Natural killer cell (primary cell): ENCODE results near the gene SLC39A11. TPM values are rescaled to one million over a fixed set of nuclear protein-coding genes. Genes with fewer than 3 reads are reported as not detected.

ENCODE experiments used
- ATAC-seq, 3 donors: fragments of 150-1000 bp in 2 of 3; fragments of 200-7000 bp in 1 of 3; cut with Tn5 transposase; 1 replicate in 1 of 3; 2 replicates in 2 of 3; pipeline ENCODE4 v1.10.0; 2021; ENCODE audit warnings: mild to moderate bottlenecking in 2 of 3, moderate library complexity in 2 of 3
- DNase-seq, 2 donors: peaks; one replicate each; pipeline versions ENCODE4 v3.0.0 to v3.0.0-alpha.2; 2013 to 2021; ENCODE audit warnings: mixed read lengths in 1 of 2
- H3K27ac ChIP-seq: one replicate; pipeline ENCODE4 v1.5.1; 2013; ENCODE audit warnings: mild to moderate bottlenecking, low read length
- H3K27me3 ChIP-seq: one replicate; pipeline ENCODE4 v1.6.1; 2013; ENCODE audit warnings: low read length; ENCODE audit not compliant: control insufficient read depth, insufficient read depth
- H3K36me3 ChIP-seq: one replicate; pipeline ENCODE4 v1.6.1; 2013; ENCODE audit warnings: low read length; ENCODE audit not compliant: control insufficient read depth, insufficient read depth
- H3K4me1 ChIP-seq: one replicate; pipeline ENCODE4 v1.6.1; 2013; ENCODE audit warnings: low read length; ENCODE audit not compliant: control insufficient read depth, insufficient read depth
- H3K4me3 ChIP-seq: one replicate; pipeline ENCODE4 v1.5.1; 2013; ENCODE audit warnings: low read length
- H3K9me3 ChIP-seq: one replicate; pipeline ENCODE4 v1.6.1; 2013; ENCODE audit warnings: low read length; ENCODE audit not compliant: control insufficient read depth, insufficient read depth
- H3K27ac Mint-ChIP-seq, 2 donors: one replicate each; pipeline ENCODE4 v1.8.0; 2022; ENCODE audit warnings: mild to moderate bottlenecking in 2 of 2, mixed read lengths in 2 of 2, moderate library complexity in 1 of 2
- H3K27me3 Mint-ChIP-seq, 2 donors: one replicate each; pipeline ENCODE4 v1.8.0; 2022; ENCODE audit warnings: low read depth in 2 of 2, mixed read lengths in 2 of 2
- H3K36me3 Mint-ChIP-seq: one replicate; pipeline ENCODE4 v1.8.0; 2022; ENCODE audit warnings: mixed read lengths
- H3K4me1 Mint-ChIP-seq, 2 donors: one replicate each; pipeline ENCODE4 v1.8.0; 2022; ENCODE audit warnings: mixed read lengths in 2 of 2
- H3K4me3 Mint-ChIP-seq: one replicate; pipeline ENCODE4 v1.8.0; 2022; ENCODE audit warnings: mild to moderate bottlenecking, moderate library complexity, mixed read lengths
- H3K9me3 Mint-ChIP-seq, 2 donors: one replicate each; pipeline ENCODE4 v1.8.0; 2022; ENCODE audit warnings: mixed read lengths in 2 of 2
- WGBS: methylation state at CpG from one replicate; pipeline ENCODE4 v1.1.7; 2013; ENCODE audit warnings: missing lambda C conversion rate; ENCODE audit not compliant: insufficient coverage; 5-methylcytosine and 5-hydroxymethylcytosine counted together
- intact Hi-C: fragments of 100-400 bp; cut with micrococcal nuclease; formaldehyde crosslinking; loops from one replicate; pipeline ENCODE4 v1.14.2; 2022
- total RNA-seq, 4 donors: library from RNA; stranded (reverse); fragments of 120-200 nt in 1 of 4; gene quantifications; one replicate each; pipeline versions ENCODE4 v1.2.3 to v1.2.4, GENCODE V29; 2013 to 2022
- TF ChIP-seq, protein P1 (sequence below): fragments of 200-600 bp; IDR thresholded peaks from one replicate; pipeline ENCODE4 v1.8.0; 2022; ENCODE audit warnings: antibody characterized with exemption

The SLC39A11 gene
- total RNA-seq, 3 donors from 2014 or later (not counting 1 experiment from before 2014, with no cell fraction given): 32.6 to 44.9 (median 39.4) TPM

- 77% methylated on average over 5 of the region's 5 CpGs for WGBS
- no peak overlapping the region for H3K4me3 Mint-ChIP-seq
- TF ChIP-seq, protein P1, sequence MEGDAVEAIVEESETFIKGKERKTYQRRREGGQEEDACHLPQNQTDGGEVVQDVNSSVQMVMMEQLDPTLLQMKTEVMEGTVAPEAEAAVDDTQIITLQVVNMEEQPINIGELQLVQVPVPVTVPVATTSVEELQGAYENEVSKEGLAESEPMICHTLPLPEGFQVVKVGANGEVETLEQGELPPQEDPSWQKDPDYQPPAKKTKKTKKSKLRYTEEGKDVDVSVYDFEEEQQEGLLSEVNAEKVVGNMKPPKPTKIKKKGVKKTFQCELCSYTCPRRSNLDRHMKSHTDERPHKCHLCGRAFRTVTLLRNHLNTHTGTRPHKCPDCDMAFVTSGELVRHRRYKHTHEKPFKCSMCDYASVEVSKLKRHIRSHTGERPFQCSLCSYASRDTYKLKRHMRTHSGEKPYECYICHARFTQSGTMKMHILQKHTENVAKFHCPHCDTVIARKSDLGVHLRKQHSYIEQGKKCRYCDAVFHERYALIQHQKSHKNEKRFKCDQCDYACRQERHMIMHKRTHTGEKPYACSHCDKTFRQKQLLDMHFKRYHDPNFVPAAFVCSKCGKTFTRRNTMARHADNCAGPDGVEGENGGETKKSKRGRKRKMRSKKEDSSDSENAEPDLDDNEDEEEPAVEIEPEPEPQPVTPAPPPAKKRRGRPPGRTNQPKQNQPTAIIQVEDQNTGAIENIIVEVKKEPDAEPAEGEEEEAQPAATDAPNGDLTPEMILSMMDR: no peak
Observed at GRCh38 chr17:72970246-72970645, 122.2 kb downstream of the SLC39A11 start.

GRCh38 chr17:72969293-72969906, 123.1 kb downstream of the SLC39A11 start:
- Histone ChIP-seq H3K27ac (no peak overlapping the region), H3K4me1 (no peaks in the 10 kb centered on the region), H3K4me3 (no peak overlapping the region), H3K9me3 (no peaks in the 10 kb centered on the region), H3K36me3 (no peaks in the 10 kb centered on the region), H3K27me3 (no peaks in the 10 kb centered on the region)
- ATAC-seq (no peak), DNase-seq (no peak)
- peak overlapping the region in 1 of 2 donors; percentile 52 for H3K27ac Mint-ChIP-seq
- intact Hi-C loops: no loop called here
- H3K4me3 Mint-ChIP-seq: no peak overlapping the region
- TF ChIP-seq, protein P1: no peak
- H3K27me3 Mint-ChIP-seq: no peaks in the 10 kb centered on the region
- no peaks in the 10 kb centered on the region for H3K9me3 Mint-ChIP-seq
- peaks cover 29 to 40% of the 10 kb centered on the region in 2 donors for H3K4me1 Mint-ChIP-seq
- WGBS: 99% methylated on average over 4 of the region's 5 CpGs
- no peaks in the 10 kb centered on the region for H3K36me3 Mint-ChIP-seq

More at GRCh38 chr17:72970246-72970645, 122.2 kb downstream of the SLC39A11 start:
- Mint-ChIP-seq H3K9me3 (no peaks in the 10 kb centered on the region), H3K4me1 (peaks cover 29 to 40% of the 10 kb centered on the region in 2 donors), H3K36me3 (no peaks in the 10 kb centered on the region), H3K27me3 (no peaks in the 10 kb centered on the region), H3K27ac (peak overlapping the region in 1 of 2 donors; percentile 52)
- Histone ChIP-seq H3K4me3 (no peak overlapping the region), H3K27ac (no peak overlapping the region), H3K9me3 (no peaks in the 10 kb centered on the region), H3K36me3 (no peaks in the 10 kb centered on the region), H3K4me1 (no peaks in the 10 kb centered on the region), H3K27me3 (no peaks in the 10 kb centered on the region)
- ATAC-seq: no peak
- intact Hi-C loops: no loop called here
- DNase-seq: no peak

- 94% methylated on average over 8 of the region's 9 CpGs for WGBS
- H3K4me3 ChIP-seq: no peak overlapping the region
- intact Hi-C loops: no loop called here
- H3K9me3 ChIP-seq: no peaks in the 10 kb centered on the region
- H3K27me3 Mint-ChIP-seq: no peaks in the 10 kb centered on the region
- no peaks in the 10 kb centered on the region for H3K4me1 ChIP-seq
- H3K36me3 ChIP-seq: no peaks in the 10 kb centered on the region
- DNase-seq: no peak
- no peaks in the 10 kb centered on the region for H3K27me3 ChIP-seq
- no peak overlapping the region for H3K27ac Mint-ChIP-seq
- no peak for ATAC-seq
- TF ChIP-seq, protein P1: no peak
- no peaks in the 10 kb centered on the region for H3K36me3 Mint-ChIP-seq
- no peak overlapping the region for H3K4me3 Mint-ChIP-seq
- no peaks in the 10 kb centered on the region for H3K9me3 Mint-ChIP-seq
- no peak overlapping the region for H3K27ac ChIP-seq
- peaks cover 29 to 40% of the 10 kb centered on the region in 2 donors for H3K4me1 Mint-ChIP-seq
Observed at GRCh38 chr17:72968798-72969197, 123.7 kb downstream of the SLC39A11 start.
